Upper lobe of left lung (tissue), 6 donors: Measurements from ENCODE around the gene RBSN. TPM values are rescaled to one million over a fixed set of nuclear protein-coding genes. Genes with fewer than 3 reads are reported as not detected.

Experiments used
- ATAC-seq, 2 donors: fragments of 200-7000 bp; cut with Tn5 transposase; one replicate each; pipeline ENCODE4 v1.9.1; 2022; ENCODE audit warnings: mild to moderate bottlenecking in 2 of 2, moderate library complexity in 2 of 2; ENCODE audit not compliant: low FRiP score in 2 of 2
- DNase-seq, 2 donors: peaks; one replicate each; pipeline ENCODE4 v3.0.0-alpha.2; 2019 to 2020
- H3K27ac ChIP-seq, 4 donors: fragments of 200-600 bp; sonication (generic); one replicate each; pipeline ENCODE4 v1.5.1; 2016 to 2019
- H3K27me3 ChIP-seq, 4 donors: fragments of 200-600 bp; sonication (generic); one replicate each; pipeline ENCODE4 v1.5.1; 2017 to 2019
- H3K36me3 ChIP-seq, 4 donors: fragments of 200-600 bp; sonication (generic); one replicate each; pipeline ENCODE4 v1.5.1; 2016 to 2019
- H3K4me1 ChIP-seq, 4 donors: fragments of 200-600 bp; sonication (generic); one replicate each; pipeline ENCODE4 v1.5.1; 2018 to 2019
- H3K4me3 ChIP-seq, 4 donors: fragments of 200-600 bp; sonication (generic); one replicate each; pipeline ENCODE4 v1.5.1; 2017 to 2019; ENCODE audit warnings: mild to moderate bottlenecking in 2 of 4, moderate library complexity in 1 of 4
- H3K9me3 ChIP-seq, 4 donors: fragments of 200-600 bp; sonication (generic); one replicate each; pipeline ENCODE4 v1.5.1; 2018 to 2019
- EP300 ChIP-seq, 4 donors: sonication (generic); formaldehyde crosslinking; IDR thresholded peaks; one replicate each; pipeline ENCODE4 v1.5.1; 2017; ENCODE audit warnings: antibody characterized with exemption in 4 of 4, control low read depth in 2 of 4
- POLR2A ChIP-seq, 4 donors: fragments of 450-650 bp; IDR thresholded peaks; one replicate each; pipeline ENCODE4 v1.5.1; 2016 to 2017; ENCODE audit warnings: antibody characterized with exemption in 4 of 4, mild to moderate bottlenecking in 2 of 4
- POLR2AphosphoS5 ChIP-seq, 2 donors: sonication (generic); formaldehyde crosslinking; IDR thresholded peaks; one replicate each; pipeline ENCODE4 v1.5.1; 2017; ENCODE audit warnings: antibody characterized with exemption in 2 of 2
- WGBS, 2 donors: methylation state at CpG; one replicate each; pipeline ENCODE4 v1.1.5; 2017 to 2018; 5-methylcytosine and 5-hydroxymethylcytosine counted together
- total RNA-seq, 6 donors: library from RNA; depleted of rRNA in 4 of 6; stranded (reverse); fragments of >200 nt in 4 of 6; gene quantifications; one replicate each; pipeline versions ENCODE4 v1.1.0 to v1.2.1, GENCODE V29; 2016 to 2021
- TF ChIP-seq, protein P1 (sequence below), 6 experiments: fragments of 450-650 bp in 4 of 6; fragments of 200-600 bp in 2 of 6; sonication (generic) in 2 of 6; IDR thresholded peaks; one replicate each; pipeline ENCODE4 v1.5.1; 2016 to 2019; ENCODE audit warnings: antibody characterized with exemption in 6 of 6
- donor health status: DM: no; HTN: no; CAD: no; lungs with moderate emphysema.
- donor health status: DM: no; HTN: yes; CAD: no; lungs with severe emphysema.

RBSN gene
- total RNA-seq, 6 donors from 2014 or later: 24.5 to 72.3 (median 29.0) TPM

DNA sequence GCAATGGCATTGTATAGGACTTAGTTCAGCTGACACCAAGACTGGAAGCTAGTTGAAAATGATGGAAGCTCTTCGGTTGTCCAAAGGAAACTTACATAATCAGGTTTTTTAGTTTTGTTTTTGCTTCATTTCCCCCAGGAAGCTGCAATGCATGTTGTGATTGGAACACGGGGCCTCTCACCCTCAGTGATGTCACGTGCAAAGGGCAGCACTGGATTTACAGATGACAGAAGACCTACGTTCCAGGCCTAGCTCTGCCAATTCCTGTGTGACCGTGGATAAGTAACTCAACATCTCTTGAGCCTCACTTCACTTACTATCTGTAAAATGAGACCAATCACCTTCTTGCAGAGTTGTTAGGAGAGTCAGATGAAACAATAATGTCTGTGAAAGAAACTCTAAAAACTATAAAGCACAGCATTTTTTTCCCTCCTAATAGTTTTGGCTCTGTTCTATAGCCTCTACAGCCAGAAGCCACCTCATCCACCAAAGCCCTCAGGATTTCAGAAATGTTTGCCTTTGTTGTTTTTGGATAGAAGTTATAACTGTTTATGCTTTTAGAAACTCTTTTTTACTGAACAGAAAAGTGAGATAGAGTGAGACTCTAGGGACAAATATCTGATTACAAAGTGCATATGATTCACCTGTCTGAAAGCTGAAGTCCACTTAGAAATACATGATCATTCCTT, 4.6 kb downstream of the RBSN start:
- peaks cover 9 to 28% (median 19%) of the 10 kb centered on the region in 4 donors for H3K4me1 ChIP-seq
- no peak for TF ChIP-seq POLR2A (IDR thresholded peaks at IDR 0.05)
- H3K27me3 ChIP-seq: no peaks in the 10 kb centered on the region
- no peak overlapping the region for H3K27ac ChIP-seq
- DNase-seq: no peak
- no peak for ATAC-seq
- H3K36me3 ChIP-seq: peaks cover 19 to 58% (median 32%) of the 10 kb centered on the region in 4 donors
- WGBS, 2 donors: 79 to 87% methylated on average over 5 of the region's 5 CpGs
- no peak overlapping the region for H3K4me3 ChIP-seq
- no peaks in the 10 kb centered on the region for H3K9me3 ChIP-seq

DNA sequence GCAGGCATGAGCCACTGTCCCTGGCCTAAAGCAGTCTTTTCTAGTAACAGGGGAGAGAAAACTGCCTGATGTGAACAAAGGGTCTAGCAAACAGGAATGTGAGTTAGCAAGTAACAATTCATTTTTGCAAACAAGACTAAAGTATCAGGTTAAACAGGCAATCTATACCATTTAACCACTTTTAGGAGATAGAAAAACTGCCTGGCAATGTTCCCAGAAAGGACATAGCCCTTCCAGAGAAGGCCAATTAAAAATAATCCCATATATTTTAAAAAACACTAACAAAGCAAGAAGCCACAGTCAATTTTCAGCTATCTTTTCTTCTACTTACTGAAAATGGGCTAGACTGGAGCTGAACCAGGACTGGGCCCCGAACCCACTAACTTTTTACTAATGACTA, 6.3 kb downstream of the RBSN start:
- no peak overlapping the region for H3K4me3 ChIP-seq
- 96 to 97% methylated on average over 1 of the region's 1 CpG for WGBS, 2 donors
- H3K9me3 ChIP-seq: no peaks in the 10 kb centered on the region
- no peak for ATAC-seq
- no peak for DNase-seq
- H3K4me1 ChIP-seq: peaks cover 5 to 23% (median 13%) of the 10 kb centered on the region in 4 donors
- peaks cover 19 to 73% (median 39%) of the 10 kb centered on the region in 4 donors for H3K36me3 ChIP-seq
- no peak overlapping the region for H3K27ac ChIP-seq
- no peaks in the 10 kb centered on the region for H3K27me3 ChIP-seq
- TF ChIP-seq POLR2A (IDR thresholded peaks at IDR 0.05): no peak
- TF ChIP-seq, protein P1, sequence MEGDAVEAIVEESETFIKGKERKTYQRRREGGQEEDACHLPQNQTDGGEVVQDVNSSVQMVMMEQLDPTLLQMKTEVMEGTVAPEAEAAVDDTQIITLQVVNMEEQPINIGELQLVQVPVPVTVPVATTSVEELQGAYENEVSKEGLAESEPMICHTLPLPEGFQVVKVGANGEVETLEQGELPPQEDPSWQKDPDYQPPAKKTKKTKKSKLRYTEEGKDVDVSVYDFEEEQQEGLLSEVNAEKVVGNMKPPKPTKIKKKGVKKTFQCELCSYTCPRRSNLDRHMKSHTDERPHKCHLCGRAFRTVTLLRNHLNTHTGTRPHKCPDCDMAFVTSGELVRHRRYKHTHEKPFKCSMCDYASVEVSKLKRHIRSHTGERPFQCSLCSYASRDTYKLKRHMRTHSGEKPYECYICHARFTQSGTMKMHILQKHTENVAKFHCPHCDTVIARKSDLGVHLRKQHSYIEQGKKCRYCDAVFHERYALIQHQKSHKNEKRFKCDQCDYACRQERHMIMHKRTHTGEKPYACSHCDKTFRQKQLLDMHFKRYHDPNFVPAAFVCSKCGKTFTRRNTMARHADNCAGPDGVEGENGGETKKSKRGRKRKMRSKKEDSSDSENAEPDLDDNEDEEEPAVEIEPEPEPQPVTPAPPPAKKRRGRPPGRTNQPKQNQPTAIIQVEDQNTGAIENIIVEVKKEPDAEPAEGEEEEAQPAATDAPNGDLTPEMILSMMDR (IDR thresholded peaks at IDR 0.05): no peak
- no peak for TF ChIP-seq EP300 (IDR thresholded peaks at IDR 0.05)
- TF ChIP-seq POLR2AphosphoS5 (IDR thresholded peaks at IDR 0.05): no peak

GRCh38 chr3:15091575-15091974, 7.4 kb downstream of the RBSN start:
- Histone ChIP-seq H3K9me3 (no peaks in the 10 kb centered on the region), H3K27ac (no peak overlapping the region), H3K4me1 (peaks cover 0 to 12% (median 3%) of the 10 kb centered on the region in 4 donors), H3K36me3 (peaks cover 19 to 83% (median 40%) of the 10 kb centered on the region in 4 donors), H3K4me3 (no peak overlapping the region), H3K27me3 (no peaks in the 10 kb centered on the region)
- WGBS, 2 donors: 78 to 83% methylated on average over 5 of the region's 5 CpGs
- DNase-seq: no peak
- no peak for ATAC-seq
- TF ChIP-seq, protein P1 (IDR thresholded peaks at IDR 0.05): no peak
- TF ChIP-seq POLR2AphosphoS5 (IDR thresholded peaks at IDR 0.05) (no peak), EP300 (IDR thresholded peaks at IDR 0.05) (no peak), POLR2A (IDR thresholded peaks at IDR 0.05) (no peak)

- Histone ChIP-seq H3K36me3 (peaks cover 11 to 87% (median 41%) of the 10 kb centered on the region in 4 donors), H3K27me3 (no peaks in the 10 kb centered on the region), H3K4me3 (no peak overlapping the region), H3K4me1 (no peaks in the 10 kb centered on the region), H3K27ac (no peak overlapping the region), H3K9me3 (no peaks in the 10 kb centered on the region)
- TF ChIP-seq, protein P1 (IDR thresholded peaks at IDR 0.05): no peak
- TF ChIP-seq EP300 (IDR thresholded peaks at IDR 0.05) (no peak), POLR2AphosphoS5 (IDR thresholded peaks at IDR 0.05) (no peak), POLR2A (IDR thresholded peaks at IDR 0.05) (no peak)
- no peak for ATAC-seq
- DNase-seq: no peak
- WGBS, 2 donors: 100% methylated on average over 1 of the region's 1 CpG
These were observed 9.7 kb downstream of the RBSN start for GRCh38 chr3:15089201-15089600.

GRCh38 chr3:15086699-15087098, 12.2 kb downstream of the RBSN start:
- 92 to 93% methylated on average over 2 of the region's 2 CpGs for WGBS, 2 donors
- no peak overlapping the region for H3K27ac ChIP-seq
- TF ChIP-seq EP300 (IDR thresholded peaks at IDR 0.05): no peak
- TF ChIP-seq, protein P1 (IDR thresholded peaks at IDR 0.05): no peak
- DNase-seq (no peak), ATAC-seq (no peak)
- no peaks in the 10 kb centered on the region for H3K27me3 ChIP-seq
- H3K9me3 ChIP-seq: no peaks in the 10 kb centered on the region
- H3K4me1 ChIP-seq: peaks cover 3 to 17% (median 14%) of the 10 kb centered on the region in 4 donors
- H3K36me3 ChIP-seq: peaks cover 14 to 95% (median 59%) of the 10 kb centered on the region in 4 donors
- no peak overlapping the region for H3K4me3 ChIP-seq
